Left renal pelvis (tissue), 4 donors: ENCODE measurements around the gene PCNX1. TPM values are rescaled to one million over a fixed set of nuclear protein-coding genes. Genes with fewer than 3 reads are reported as not detected.
"Not testable (repeated sequence)": the region's sequence is repeated elsewhere in the genome, so short reads cannot be mapped to it uniquely, and the experiment has no call there.

Experiments used
- DNase-seq, 4 donors: peaks; one replicate each; pipeline ENCODE4 v3.0.0-alpha.2; 2013; ENCODE audit warnings: low read depth in 4 of 4, low spot score in 3 of 4
- polyA plus RNA-seq, 4 donors: library from polyadenylated mRNA; unstranded; fragments of 120-200 nt; gene quantifications; one replicate each; pipeline ENCODE4 v1.2.1, GENCODE V29; 2013; ENCODE audit not compliant: insufficient read length in 4 of 4

Gene PCNX1
- polyA plus RNA-seq, 4 donors: 28.9 to 55.7 (median 42.6) TPM

GRCh38 chr14:71140157-71140556 is 232.9 kb downstream of the PCNX1 start:
- DNase-seq: no peak

DNA sequence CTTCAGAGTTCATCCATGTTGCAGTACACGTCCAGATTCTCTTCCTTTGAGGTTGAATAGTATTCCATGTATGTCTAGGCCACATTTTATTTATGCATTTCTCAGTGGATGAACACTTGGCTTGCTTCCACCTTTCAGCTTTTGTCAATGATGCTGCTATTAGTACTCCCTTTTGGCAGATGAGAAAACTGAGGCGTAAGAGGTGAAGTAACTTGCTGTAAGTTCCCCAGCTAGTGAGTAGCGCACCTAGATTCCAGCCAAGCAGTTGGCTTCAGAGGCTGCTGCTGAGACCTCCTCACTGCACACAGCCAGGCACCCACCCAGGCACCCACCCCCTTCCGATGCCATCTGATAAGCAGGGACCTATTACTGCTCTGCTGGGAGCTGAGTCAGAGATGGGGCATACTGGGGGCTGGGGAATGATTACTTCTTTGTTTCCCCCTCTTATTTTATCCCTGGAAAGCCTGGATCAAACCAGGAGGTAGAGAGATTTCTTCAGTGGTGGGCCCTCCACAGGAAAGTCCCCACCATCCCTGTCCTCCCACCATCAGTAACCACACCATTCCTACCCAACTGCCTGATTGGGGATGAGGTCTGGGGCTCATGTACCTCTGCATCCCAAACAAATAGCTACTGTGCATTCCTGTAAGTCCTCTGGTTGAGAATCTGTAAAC is 234.6 kb downstream of the PCNX1 start:
- no peak for DNase-seq

DNA sequence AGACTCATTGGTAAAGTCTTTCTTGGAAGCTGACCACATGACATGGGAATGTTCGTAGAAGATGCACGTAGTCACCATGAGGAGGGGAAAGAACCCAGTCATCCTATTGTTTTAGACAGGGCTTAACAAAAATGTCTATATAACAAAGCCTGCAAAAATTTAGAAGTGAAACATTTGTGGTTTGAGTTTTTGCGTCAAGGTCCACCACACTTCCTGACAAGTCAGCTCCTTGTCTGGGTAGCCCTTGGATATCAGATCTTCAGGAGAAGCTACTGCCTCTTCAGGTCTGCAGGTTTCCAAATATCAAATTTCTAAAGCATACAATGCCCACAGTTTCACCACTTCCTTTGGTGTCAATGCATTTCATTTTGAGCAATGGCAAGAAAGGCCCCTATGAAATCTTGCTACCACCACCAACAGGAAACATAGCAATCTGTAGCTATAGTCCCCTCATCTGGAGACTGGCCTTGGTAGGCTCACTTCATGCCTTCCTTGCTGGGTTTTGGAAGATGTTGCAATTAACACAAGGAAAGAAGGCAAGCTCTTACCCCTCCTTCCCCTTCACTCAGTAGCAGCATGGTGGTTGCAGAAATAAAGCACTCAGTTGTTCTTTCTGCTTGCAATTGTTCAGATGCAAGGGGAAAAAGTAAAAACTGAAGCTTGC is 235.2 kb downstream of the PCNX1 start:
- no peak for DNase-seq

GRCh38 chr14:71143381-71144290 is 236.4 kb downstream of the PCNX1 start:
- DNase-seq: no peak

DNA sequence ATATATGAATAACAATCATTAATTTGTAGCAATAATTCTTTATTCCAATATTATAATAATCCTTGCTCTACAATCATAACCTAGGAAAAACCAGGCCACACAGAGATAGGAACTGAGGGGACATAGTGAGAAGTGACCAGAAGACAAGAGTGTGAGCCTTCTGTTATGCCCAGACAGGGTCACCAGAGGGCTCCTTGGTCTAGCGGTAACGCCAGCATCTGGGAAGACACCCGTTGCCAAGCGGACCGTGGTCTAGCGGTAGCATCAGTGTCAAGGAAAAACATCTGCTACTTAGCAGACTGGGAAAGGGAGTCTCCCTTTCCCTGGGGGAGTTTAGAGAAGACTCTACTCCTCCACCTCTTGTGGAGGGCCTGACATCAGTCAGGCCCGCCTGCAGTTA is 240.1 kb downstream of the PCNX1 start:
- DNase-seq: not testable (repeated sequence)

DNA sequence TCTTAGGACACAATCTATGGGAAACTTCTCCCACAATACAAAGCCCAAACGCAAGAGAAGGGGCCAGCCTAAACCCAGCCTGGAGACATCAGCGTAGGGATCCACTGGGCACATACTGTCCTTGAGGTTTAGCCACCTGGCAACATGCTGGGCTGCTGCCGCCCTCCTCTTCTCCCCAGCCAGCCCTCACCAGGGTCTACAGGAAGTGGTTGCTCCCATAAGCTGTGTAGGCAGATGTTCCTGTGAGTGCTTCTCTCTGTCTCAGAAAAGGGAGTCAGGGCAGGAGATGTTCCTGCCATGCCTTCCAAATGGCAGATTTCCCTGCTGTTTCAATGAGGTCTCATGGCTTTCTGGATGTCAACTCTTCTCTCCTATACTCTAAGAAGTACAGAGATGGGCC is 241.4 kb downstream of the PCNX1 start:
- DNase-seq: no peak

- no peak for DNase-seq
These were observed 243.5 kb downstream of the PCNX1 start for GRCh38 chr14:71150737-71151136.

DNA sequence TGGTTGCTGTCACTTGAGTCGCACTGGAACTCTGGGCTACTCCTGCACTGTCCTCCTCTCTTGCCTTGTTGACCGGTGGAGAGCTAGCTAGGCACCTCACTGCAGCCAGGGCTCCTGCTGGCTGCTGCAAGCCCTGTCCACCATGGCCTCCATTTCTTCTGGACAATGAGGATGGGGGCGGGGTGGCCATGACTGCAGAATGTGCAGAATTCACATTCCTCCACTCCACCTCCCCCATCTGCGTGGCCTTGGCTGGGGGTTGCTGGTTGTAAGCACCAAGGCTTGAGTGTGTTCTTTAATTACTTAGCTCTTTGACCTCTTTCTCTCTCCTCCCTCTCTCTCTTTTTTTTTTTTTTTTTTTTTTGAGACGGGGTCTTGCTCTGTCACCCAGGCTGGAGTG is 248.5 kb downstream of the PCNX1 start:
- DNase-seq: no peak

DNA sequence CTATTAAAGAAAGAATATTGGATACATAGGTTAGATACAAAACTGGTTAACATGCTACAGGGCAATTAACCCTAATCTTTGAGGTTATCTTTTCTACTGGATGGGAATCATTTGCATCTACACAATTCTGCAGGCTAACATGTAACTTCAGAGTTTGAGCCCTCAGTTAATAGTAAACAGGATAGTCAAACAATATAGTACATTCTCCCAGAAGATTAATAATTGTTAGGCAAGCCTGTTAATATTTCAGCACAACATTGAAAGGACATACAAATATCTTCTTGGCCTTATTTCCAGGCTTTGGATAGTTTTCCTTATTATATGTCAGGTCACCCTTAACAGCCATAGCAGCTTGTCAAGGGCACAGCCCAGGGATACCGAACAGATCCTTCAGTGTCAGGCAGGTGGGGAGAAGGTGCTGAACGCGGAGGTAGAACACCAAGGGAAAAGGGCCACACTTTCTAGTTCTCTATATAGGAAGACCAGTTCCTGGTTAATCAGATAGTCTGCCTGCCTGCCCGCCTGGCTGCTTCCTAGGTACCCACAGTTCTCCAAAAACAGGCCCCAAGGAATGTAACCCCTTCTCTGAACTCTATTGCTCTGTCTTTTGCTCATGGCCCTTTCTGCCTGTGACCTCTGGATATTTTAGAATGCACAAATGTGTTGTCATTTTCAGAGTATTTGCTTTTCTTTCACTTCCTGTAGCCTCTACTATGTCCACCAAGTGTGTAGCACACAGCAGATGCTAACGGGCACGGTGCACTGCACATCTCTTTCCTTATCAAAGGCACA is 256.0 kb downstream of the PCNX1 start:
- no peak for DNase-seq

- no peak for DNase-seq
These were observed 256.8 kb downstream of the PCNX1 start for GRCh38 chr14:71163842-71164629.

Other genes starting within 250 kb of the PCNX1 start
- gene MAP3K9, start 97.9 kb upstream of the PCNX1 start, polyA plus RNA-seq: 1 to 10 TPM; 2.2 to 4.4 (median 3.3) TPM